Measurements from ENCODE around the gene CDK17.

GRCh38 chr12:96274331-96274730 lies 125.9 kb downstream of the CDK17 start:
- TF ChIP-seq CTCF (conservative IDR thresholded peaks at IDR 0.05; ENCODE audit: low read depth, low read length) (no peak), EZH2 (IDR thresholded peaks at IDR 0.05; ENCODE audit: low read length, unreplicated experiment) (no peak), EZH2phosphoT487 (IDR thresholded peaks at IDR 0.05; ENCODE audit: borderline replicate concordance, low read length) (no peak)

Data from PC-3 (cell line).